A549 (cell line): Measurements from ENCODE around the gene MAP3K21.

ENCODE experiments used
- EP300 ChIP-seq, 2 experiments: fragments of >200 bp; sonication (Bioruptor Twin); formaldehyde crosslinking; IDR thresholded peaks; 2 replicates in 1 of 2; 3 replicates in 1 of 2; pipeline ENCODE4 v1.6.1; 2016 to 2017
- KDM5A ChIP-seq: fragments of 200-600 bp; sonication (generic); IDR thresholded peaks from 2 replicates; pipeline ENCODE4 v1.6.1; 2016; ENCODE audit warnings: antibody characterized with exemption, mild to moderate bottlenecking
- PHF8 ChIP-seq: fragments of 200-600 bp; sonication (generic); IDR thresholded peaks from 2 replicates; pipeline ENCODE4 v1.6.1; 2016; ENCODE audit warnings: low read depth, mild to moderate bottlenecking, antibody characterized with exemption, moderate library complexity, borderline replicate concordance
- SREBF2 ChIP-seq: fragments of 450-650 bp; IDR thresholded peaks from 2 replicates; pipeline ENCODE4 v1.6.1; 2014; ENCODE audit warnings: mild to moderate bottlenecking, moderate library complexity
- ZNF302 ChIP-seq: fragments of 250-450 bp; sonication (Bioruptor Pico); IDR thresholded peaks from 2 replicates; pipeline ENCODE4 v1.9.0; 2021; ENCODE audit warnings: inconsistent platforms, mild to moderate bottlenecking, moderate library complexity
- TF ChIP-seq, protein P1 (sequence below): fragments of >200 bp; sonication (Bioruptor Twin); formaldehyde crosslinking; IDR thresholded peaks from 3 replicates; pipeline ENCODE4 v1.5.1; 2016
- TF ChIP-seq, protein P2 (sequence below): fragments of >200 bp; sonication (Bioruptor Twin); formaldehyde crosslinking; IDR thresholded peaks from 3 replicates; pipeline ENCODE4 v1.6.1; 2016

- TF ChIP-seq, protein P1, sequence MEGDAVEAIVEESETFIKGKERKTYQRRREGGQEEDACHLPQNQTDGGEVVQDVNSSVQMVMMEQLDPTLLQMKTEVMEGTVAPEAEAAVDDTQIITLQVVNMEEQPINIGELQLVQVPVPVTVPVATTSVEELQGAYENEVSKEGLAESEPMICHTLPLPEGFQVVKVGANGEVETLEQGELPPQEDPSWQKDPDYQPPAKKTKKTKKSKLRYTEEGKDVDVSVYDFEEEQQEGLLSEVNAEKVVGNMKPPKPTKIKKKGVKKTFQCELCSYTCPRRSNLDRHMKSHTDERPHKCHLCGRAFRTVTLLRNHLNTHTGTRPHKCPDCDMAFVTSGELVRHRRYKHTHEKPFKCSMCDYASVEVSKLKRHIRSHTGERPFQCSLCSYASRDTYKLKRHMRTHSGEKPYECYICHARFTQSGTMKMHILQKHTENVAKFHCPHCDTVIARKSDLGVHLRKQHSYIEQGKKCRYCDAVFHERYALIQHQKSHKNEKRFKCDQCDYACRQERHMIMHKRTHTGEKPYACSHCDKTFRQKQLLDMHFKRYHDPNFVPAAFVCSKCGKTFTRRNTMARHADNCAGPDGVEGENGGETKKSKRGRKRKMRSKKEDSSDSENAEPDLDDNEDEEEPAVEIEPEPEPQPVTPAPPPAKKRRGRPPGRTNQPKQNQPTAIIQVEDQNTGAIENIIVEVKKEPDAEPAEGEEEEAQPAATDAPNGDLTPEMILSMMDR, result no peak
- TF ChIP-seq, protein P2, sequence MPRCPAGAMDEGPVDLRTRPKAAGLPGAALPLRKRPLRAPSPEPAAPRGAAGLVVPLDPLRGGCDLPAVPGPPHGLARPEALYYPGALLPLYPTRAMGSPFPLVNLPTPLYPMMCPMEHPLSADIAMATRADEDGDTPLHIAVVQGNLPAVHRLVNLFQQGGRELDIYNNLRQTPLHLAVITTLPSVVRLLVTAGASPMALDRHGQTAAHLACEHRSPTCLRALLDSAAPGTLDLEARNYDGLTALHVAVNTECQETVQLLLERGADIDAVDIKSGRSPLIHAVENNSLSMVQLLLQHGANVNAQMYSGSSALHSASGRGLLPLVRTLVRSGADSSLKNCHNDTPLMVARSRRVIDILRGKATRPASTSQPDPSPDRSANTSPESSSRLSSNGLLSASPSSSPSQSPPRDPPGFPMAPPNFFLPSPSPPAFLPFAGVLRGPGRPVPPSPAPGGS, result no peak
- no peak for TF ChIP-seq PHF8
- no peak for TF ChIP-seq SREBF2
- TF ChIP-seq KDM5A, result no peak
- TF ChIP-seq ZNF302 (CRISPR knock-in tag), result no peak
- no peak for TF ChIP-seq EP300 (IDR thresholded peaks at IDR 0.05)
Observed at GRCh38 chr1:233326319-233326718, 1.2 kb upstream of the MAP3K21 start.
